MM.1S (cell line): ENCODE measurements around the gene CACHD1.

ENCODE experiments used
- CTCF ChIP-seq: fragments of 300-600 bp; sonication (generic); IDR thresholded peaks from 2 replicates; pipeline ENCODE4 v1.5.1; 2016; ENCODE audit warnings: antibody characterized with exemption, low read length, mixed read lengths
- EZH2 ChIP-seq: fragments of 300-600 bp; sonication (generic); optimal IDR thresholded peaks from 2 replicates; pipeline ENCODE3; 2017; ENCODE audit warnings: low read depth, mild to moderate bottlenecking, antibody characterized with exemption, low read length, mixed read lengths
- EZH2phosphoT487 ChIP-seq: fragments of 300-600 bp; sonication (generic); IDR thresholded peaks from 2 replicates; pipeline ENCODE4 v1.6.1; 2018; ENCODE audit warnings: antibody characterized with exemption, low read length

GRCh38 chr1:64669098-64669675 is 199.3 kb downstream of the CACHD1 start:
- TF ChIP-seq CTCF: no peak
- no peak for TF ChIP-seq EZH2
- no peak for TF ChIP-seq EZH2phosphoT487
